ENCODE data around the gene COL23A1.
A peak's percentile ranks its signal among the peaks of the same experiment; 100 is the strongest.
"Not testable (repeated sequence)": the region's sequence is repeated elsewhere in the genome, so short reads cannot be mapped to it uniquely, and the experiment has no call there.

Gene COL23A1

GRCh38 chr5:178234121-178234749, 356.0 kb downstream of the COL23A1 start:
- DNase-seq (ENCODE audit: extremely low spot score, insufficient read length, low read depth) = no peak
- FAIRE-seq = no peak

- FAIRE-seq = no peak
These were observed 357.2 kb downstream of the COL23A1 start for GRCh38 chr5:178232920-178233429.

DNA sequence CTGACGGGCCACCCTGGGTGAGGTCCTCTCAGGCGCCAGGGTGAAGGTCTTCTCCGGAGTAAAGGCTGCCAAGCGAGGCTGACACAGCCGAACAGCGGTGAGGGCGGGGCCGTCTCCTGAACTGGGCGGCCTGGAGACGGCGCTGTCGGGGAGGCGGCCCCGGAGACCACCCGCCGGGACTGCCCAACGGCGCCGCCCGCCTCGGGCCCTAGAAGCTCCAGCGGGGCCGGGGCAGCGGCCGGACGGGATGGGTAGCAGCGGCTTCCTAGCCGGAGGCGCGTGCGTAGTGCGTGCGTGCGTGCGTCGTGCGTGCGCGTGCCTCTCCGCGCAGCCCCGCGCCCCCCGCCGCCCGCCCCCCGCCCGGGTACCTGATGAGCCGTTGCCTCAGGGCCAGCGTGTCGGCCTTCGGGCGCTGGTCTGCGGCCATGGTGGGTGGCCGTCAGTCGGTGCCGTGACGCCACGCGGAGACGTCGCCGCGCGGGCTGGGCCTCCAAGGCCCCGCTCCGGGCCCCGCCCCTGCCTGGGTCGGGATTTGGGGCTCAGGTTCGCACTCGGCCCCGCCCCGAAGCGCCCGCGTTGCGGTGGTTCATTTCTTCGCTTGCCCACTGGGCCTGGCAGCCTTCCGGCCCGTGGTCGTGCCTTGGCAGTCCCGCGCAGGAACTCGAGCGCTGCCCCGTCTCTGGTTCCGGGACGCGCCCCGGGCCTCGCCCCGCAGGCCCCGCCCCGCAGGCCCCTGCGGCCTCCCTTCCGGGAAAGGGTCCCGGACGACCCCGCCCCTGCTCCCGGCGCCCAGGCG, 357.9 kb downstream of the COL23A1 start, which contains the start of gene PHYKPL:
TSS of gene PHYKPL (minus strand) at position 679 of the 796 bp plus-strand sequence. CDS start at position 427, 252 bp downstream.
- peak; percentile 64 for FAIRE-seq
- DNase-seq (ENCODE audit: extremely low spot score, insufficient read length, low read depth) = peak; percentile 60

More at GRCh38 chr5:178232920-178233429, 357.2 kb downstream of the COL23A1 start:
- DNase-seq (ENCODE audit: extremely low spot score, insufficient read length, low read depth) = no peak

DNA sequence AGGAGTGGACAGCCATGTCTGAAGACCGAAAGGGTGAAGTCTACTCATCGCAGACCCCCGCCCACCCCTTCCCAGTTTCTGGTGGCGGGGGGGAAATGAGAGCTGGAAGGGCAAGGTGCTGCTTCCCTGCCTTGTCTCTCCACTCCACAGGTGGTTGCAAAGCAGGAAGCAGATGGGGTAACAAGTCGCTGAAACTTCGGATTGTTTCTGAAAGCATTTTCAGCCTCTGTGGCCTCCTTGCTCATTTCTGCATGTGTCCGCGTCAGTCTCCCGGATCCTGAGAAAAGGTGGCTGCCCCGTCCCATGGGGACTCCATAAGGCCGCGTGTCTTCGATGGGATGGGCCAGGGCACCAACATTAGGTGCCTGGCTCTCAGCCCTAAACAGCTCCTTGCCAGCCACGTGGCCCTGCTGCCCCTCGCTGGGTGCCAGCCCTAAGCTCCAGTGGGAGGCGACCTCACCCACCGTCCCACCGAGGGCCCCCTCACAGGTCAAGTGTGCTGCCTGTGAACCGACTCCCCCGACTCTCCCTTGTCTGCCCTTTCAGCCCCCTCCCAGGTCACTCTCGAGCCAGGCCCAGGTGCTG, 358.6 kb downstream of the COL23A1 start:
- no peak for FAIRE-seq
- DNase-seq (ENCODE audit: extremely low spot score, insufficient read length, low read depth) = no peak

- no peak for FAIRE-seq
- DNase-seq (ENCODE audit: extremely low spot score, insufficient read length, low read depth) = no peak
These were observed 359.2 kb downstream of the COL23A1 start for GRCh38 chr5:178230879-178231538.

- DNase-seq (ENCODE audit: extremely low spot score, insufficient read length, low read depth) (no peak), FAIRE-seq (no peak)
These were observed 360.3 kb downstream of the COL23A1 start for GRCh38 chr5:178229861-178230260.

GRCh38 chr5:178229111-178229510, 361.1 kb downstream of the COL23A1 start:
- not testable (repeated sequence) for DNase-seq (ENCODE audit: extremely low spot score, insufficient read length, low read depth); FAIRE-seq

DNA sequence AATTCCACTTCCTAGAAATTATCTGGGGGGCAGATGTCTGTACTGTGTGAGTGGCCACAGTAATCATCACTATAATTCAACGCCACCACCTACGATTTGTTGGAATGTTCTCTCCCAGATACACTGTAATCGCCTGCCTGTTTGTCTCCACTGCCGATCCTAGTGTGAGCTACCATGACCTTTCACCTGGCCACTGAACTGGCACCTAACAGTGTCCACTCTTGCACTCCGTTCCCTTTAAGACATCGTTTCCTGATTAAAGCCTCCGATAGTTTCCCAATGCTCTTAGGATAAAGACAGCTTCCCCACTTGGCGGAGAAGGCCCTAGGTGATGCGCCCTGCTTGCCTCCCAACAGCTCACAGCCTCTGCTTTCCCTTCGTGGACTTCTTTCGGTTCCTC, 361.6 kb downstream of the COL23A1 start:
- no peak for FAIRE-seq
- no peak for DNase-seq (ENCODE audit: extremely low spot score, insufficient read length, low read depth)

- DNase-seq (ENCODE audit: extremely low spot score, insufficient read length, low read depth) (no peak), FAIRE-seq (no peak)
These were observed 362.3 kb downstream of the COL23A1 start for GRCh38 chr5:178227929-178228328.

DNA sequence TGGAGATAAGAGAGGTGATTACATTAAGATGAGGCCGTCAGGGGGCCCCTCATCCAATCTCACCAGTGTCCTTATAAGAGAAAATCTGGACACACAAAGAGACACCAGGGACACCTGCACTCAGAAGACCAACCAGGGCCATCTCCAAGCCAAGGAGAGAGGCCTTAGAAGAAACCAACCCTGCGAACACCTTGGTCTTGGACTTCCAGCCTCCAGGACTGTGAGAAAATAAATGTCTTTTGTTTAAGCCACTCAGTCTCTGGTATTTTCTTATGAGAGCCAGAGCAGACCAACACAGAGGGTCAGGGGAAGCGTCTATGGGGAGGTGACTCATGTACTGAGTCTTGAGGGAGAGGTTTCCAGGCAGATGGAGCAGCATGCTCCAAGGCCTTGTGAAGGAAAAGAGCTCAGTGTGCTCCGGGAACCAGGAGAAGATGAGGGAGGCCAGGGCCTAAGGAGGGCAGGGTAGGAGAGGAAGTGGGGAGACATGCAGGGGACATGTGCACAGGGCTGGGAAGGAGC, 363.0 kb downstream of the COL23A1 start:
- FAIRE-seq (no peak), DNase-seq (ENCODE audit: extremely low spot score, insufficient read length, low read depth) (no peak)

DNA sequence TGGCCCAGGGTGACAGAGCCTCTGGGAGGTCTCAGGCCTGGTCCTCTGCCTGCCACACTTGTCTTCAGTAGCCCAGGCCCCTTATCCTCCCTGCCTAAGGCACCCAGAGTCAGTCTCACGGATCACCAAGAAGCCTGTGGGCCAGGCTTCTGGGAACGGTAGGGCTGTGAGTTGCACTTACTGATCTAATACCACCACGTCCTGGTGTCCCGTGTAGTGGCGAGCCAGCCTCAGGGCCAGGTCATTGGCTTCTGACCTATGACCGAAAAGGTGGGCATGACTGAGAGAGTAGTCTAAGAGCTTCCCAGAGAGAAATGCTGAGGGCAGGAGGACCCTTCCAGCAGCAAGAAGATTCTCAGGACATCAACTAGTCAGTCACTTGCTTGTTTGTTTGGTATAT, 365.0 kb downstream of the COL23A1 start:
- DNase-seq (ENCODE audit: extremely low spot score, insufficient read length, low read depth) = no peak
- no peak for FAIRE-seq

GRCh38 chr5:178224403-178224802, 365.8 kb downstream of the COL23A1 start:
- FAIRE-seq (no peak), DNase-seq (ENCODE audit: extremely low spot score, insufficient read length, low read depth) (no peak)

GRCh38 chr5:178223828-178224335, 366.3 kb downstream of the COL23A1 start:
- DNase-seq (ENCODE audit: extremely low spot score, insufficient read length, low read depth) (no peak), FAIRE-seq (no peak)

DNA sequence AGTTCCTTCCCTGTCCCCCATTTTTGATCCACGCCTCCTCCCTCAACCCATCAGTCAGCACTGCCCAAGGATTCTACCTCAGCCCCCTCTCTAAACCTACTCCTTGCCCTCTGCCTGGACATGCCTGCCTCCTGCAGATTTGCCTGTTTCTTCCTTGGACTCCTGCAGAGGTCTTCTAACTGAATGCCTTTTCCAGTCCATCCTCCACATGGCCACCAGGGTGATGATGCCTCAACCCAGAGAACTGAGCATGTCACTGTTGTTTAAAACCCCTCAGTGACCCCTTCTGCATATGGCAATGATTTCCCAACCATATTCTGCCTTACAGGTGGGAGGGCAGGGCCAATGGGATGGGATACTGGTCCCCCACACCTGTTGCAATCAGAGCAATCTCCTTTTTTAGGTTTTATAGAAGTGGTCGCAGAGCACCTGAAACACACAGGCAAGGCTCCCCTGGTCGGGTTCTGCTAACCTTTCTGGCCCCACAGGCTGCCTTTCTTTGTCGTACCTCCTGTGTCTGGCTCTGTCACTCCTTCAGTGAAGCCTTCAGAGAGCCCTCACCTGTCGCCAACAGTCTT, 366.9 kb downstream of the COL23A1 start:
- FAIRE-seq (no peak), DNase-seq (ENCODE audit: extremely low spot score, insufficient read length, low read depth) (no peak)

DNA sequence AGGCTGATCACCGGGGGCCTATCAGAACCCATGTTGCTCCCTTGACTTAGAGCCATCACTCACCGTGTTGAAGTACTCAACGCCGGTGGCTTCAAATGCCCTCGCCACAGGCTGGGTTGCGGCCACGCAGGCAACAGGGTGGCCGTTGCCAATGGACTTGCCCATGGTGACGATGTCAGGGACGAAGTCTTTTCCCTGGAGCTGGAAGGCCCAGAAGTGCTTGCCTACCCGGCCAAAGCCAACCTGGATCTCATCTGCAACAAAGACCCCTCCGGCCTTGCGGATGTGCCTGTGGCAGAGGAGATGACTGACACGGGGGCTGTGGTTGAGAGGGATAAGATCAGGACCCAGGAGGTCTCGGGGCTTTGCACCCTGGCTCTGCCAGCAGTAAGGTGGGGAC, 367.9 kb downstream of the COL23A1 start:
- no peak for DNase-seq (ENCODE audit: extremely low spot score, insufficient read length, low read depth)
- no peak for FAIRE-seq

- no peak for DNase-seq (ENCODE audit: extremely low spot score, insufficient read length, low read depth)
- FAIRE-seq = no peak
These were observed 368.3 kb downstream of the COL23A1 start for GRCh38 chr5:178221853-178222252.

- FAIRE-seq = no peak
These were observed 368.9 kb downstream of the COL23A1 start for GRCh38 chr5:178221282-178221681.

DNA sequence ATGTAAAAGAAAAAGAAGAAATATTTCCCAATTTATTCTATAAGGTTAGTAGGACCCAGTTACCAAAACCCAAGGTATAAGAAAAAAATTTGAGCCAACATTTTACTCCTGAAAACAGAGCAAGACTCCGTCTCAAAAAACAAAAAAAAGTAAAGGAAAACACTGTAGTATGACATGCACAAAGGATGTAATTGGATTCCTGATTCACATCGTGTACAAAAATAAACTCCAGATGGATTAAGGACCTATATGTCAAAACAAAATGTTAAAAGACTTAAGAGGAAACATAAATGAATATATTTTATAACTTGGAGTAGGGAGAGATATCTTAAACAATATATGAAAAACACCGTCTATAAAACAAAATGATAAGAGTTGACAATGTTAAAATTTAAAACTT, 371.4 kb downstream of the COL23A1 start:
- FAIRE-seq (no peak), DNase-seq (ENCODE audit: extremely low spot score, insufficient read length, low read depth) (no peak)

More at GRCh38 chr5:178221282-178221681, 368.9 kb downstream of the COL23A1 start:
- DNase-seq (ENCODE audit: extremely low spot score, insufficient read length, low read depth) = no peak

DNA sequence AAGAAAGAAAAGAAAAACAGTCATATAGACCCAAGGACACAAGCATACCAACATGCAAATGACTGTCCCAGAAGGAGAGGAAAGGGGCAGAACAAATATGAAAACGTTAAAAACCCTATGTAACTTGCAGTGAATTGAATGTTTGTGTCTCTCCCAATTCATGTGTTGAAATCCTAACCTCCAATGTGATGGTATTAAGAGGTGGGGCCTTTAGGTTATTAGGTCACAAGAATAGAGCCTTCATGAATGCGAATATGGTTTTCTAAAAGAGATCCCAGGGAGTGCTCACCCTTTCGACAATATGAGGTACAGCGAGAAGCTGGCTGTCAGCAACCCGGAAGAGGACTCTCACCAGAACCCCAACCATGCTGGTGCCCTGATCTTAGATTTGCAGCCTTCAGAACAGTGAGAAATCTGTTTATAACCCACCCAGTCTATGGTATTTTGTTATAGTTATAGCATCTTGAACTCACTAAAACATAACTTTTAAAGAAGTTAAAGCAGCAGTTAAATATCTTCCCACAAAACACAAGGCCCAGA, 371.9 kb downstream of the COL23A1 start:
- no peak for DNase-seq (ENCODE audit: extremely low spot score, insufficient read length, low read depth)
- no peak for FAIRE-seq

Measured in GM18507 (cell line).